Hepatocyte (in vitro differentiated cells): Measurements from ENCODE around the gene EEF1AKMT3. TPM values are rescaled to one million over a fixed set of nuclear protein-coding genes. Genes with fewer than 3 reads are reported as not detected.

Experiments
- DNase-seq: peaks from one replicate; pipeline ENCODE4 v3.0.0-alpha.2; 2016; ENCODE audit warnings: low spot score
- H2AFZ ChIP-seq: fragments of 200-600 bp; sonication (generic); 2 replicates; pipeline ENCODE4 v1.6.0; 2016; ENCODE audit warnings: antibody characterized with exemption, mild to moderate bottlenecking
- H3K27ac ChIP-seq: fragments of 200-600 bp; sonication (generic); 2 replicates; pipeline ENCODE4 v1.5.1; 2016; ENCODE audit warnings: mild to moderate bottlenecking
- H3K27me3 ChIP-seq: fragments of 200-600 bp; sonication (generic); 2 replicates; pipeline ENCODE4 v1.6.1; 2016
- H3K36me3 ChIP-seq: fragments of 200-600 bp; sonication (generic); replicated peaks from 2 replicates; pipeline ENCODE4 v1.5.1; 2016; ENCODE audit warnings: low read depth; ENCODE audit not compliant: insufficient read depth
- H3K4me1 ChIP-seq: fragments of 200-600 bp; sonication (generic); 2 replicates; pipeline ENCODE4 v1.5.1; 2016; ENCODE audit warnings: mild to moderate bottlenecking, moderate library complexity; ENCODE audit not compliant: insufficient read depth
- H3K4me2 ChIP-seq: fragments of 200-600 bp; sonication (generic); 2 replicates; pipeline ENCODE4 v1.6.0; 2016
- H3K4me3 ChIP-seq: fragments of 200-600 bp; sonication (generic); 2 replicates; pipeline ENCODE4 v1.5.1; 2016; ENCODE audit warnings: mild to moderate bottlenecking
- H3K79me2 ChIP-seq: fragments of 200-600 bp; sonication (generic); 2 replicates; pipeline ENCODE4 v1.6.0; 2017; ENCODE audit warnings: mild to moderate bottlenecking
- H3K9me2 ChIP-seq: fragments of 200-600 bp; sonication (generic); replicated peaks from 2 replicates; pipeline ENCODE4 v1.6.0; 2017; ENCODE audit warnings: mild to moderate bottlenecking; ENCODE audit not compliant: insufficient read depth
- H3K9me3 ChIP-seq: fragments of 200-600 bp; sonication (generic); 2 replicates; pipeline ENCODE4 v1.5.1; 2016; ENCODE audit warnings: low read depth, mild to moderate bottlenecking
- H4K20me1 ChIP-seq: fragments of 200-600 bp; sonication (generic); 2 replicates; pipeline ENCODE4 v1.6.0; 2016; ENCODE audit warnings: mild to moderate bottlenecking; ENCODE audit not compliant: insufficient read depth, poor library complexity, severe bottlenecking
- EZH2 ChIP-seq: fragments of 200-600 bp; sonication (generic); IDR thresholded peaks from 2 replicates; pipeline ENCODE4 v1.6.1; 2016; ENCODE audit warnings: antibody characterized with exemption, mild to moderate bottlenecking, borderline replicate concordance
- EZH2phosphoT487 ChIP-seq: fragments of 200-600 bp; sonication (generic); IDR thresholded peaks from one replicate; pipeline ENCODE4 v1.6.1; 2018; ENCODE audit warnings: antibody characterized with exemption, mild to moderate bottlenecking, low read depth, moderate library complexity; ENCODE audit not compliant: unreplicated experiment, severe bottlenecking
- WGBS: methylation state at CpG from one replicate; pipeline ENCODE4 v1.1.6; 2016; ENCODE audit warnings: low lambda C conversion rate; ENCODE audit errors: missing lambda C conversion rate; 5-methylcytosine and 5-hydroxymethylcytosine counted together
- polyA plus RNA-seq: library from polyadenylated mRNA; unstranded; fragments of >200 nt; fragmentation: Nextera tagmentation; extraction: Ambion mirVana; gene quantifications from 2 replicates; pipeline ENCODE4 v1.2.1, GENCODE V29; 2016
- total RNA-seq: library from RNA; depleted of rRNA; stranded (reverse); fragments of >200 nt; gene quantifications from 2 replicates; pipeline ENCODE4 v1.2.3, GENCODE V29; 2014
- TF ChIP-seq, protein P1 (sequence below): fragments of 200-600 bp; sonication (generic); IDR thresholded peaks from 2 replicates; pipeline ENCODE4 v1.5.1; 2016; ENCODE audit warnings: antibody characterized with exemption, mild to moderate bottlenecking; ENCODE audit not compliant: poor library complexity

The EEF1AKMT3 gene
- total and polyA plus RNA-seq, 2 experiments from 2014 or later = 4.5 to 7.6 TPM

DNA sequence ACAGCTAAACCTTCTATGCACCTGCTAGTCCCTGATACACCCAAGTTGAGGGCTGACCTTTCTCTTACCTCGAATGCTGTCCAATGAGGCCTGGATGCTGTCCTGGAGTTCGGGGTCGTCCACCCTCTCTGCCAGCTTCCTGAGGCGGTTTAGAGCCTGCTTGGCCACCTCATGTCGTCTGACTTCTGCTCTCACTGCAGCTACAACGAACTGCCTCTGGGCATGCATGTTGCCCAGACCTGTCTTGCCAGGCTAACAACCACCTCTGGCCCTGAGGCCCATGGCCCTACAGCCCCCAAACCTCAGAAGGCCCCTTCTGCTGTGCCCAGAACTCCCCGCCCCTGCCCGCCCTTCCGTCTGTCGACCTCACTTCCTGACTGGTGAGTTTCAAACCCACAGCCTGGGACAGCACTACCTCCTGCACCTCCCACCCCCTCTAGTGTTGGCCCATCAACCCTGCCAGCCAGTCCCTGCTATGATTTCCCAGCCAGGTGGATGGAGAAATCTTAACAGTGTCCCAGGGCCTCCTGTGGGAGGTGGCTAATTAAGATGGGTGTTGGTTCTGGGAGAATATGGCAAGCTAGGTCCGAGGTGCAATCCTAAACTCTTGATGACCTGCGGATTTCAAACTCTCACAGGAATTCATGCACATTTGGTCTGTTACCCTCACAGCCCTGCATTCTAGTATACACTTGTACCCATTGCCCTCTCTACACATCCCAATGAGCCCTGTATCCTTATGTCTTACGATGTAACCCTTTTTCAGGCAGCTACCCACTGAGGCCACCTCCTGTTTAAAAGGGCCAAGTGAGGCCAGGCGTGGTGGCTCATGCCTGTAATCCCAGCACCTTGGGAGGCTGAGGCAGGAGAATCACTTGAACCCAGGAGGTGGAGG is 30.3 kb upstream of the EEF1AKMT3 start:
- no peak overlapping the region for H3K4me3 ChIP-seq
- no peak overlapping the region for H2AFZ ChIP-seq
- H3K27ac ChIP-seq = no peak overlapping the region
- no peaks in the 10 kb centered on the region for H4K20me1 ChIP-seq
- DNase-seq = no peak
- H3K79me2 ChIP-seq = no peaks in the 10 kb centered on the region
- no peak for TF ChIP-seq EZH2phosphoT487
- TF ChIP-seq, protein P1, sequence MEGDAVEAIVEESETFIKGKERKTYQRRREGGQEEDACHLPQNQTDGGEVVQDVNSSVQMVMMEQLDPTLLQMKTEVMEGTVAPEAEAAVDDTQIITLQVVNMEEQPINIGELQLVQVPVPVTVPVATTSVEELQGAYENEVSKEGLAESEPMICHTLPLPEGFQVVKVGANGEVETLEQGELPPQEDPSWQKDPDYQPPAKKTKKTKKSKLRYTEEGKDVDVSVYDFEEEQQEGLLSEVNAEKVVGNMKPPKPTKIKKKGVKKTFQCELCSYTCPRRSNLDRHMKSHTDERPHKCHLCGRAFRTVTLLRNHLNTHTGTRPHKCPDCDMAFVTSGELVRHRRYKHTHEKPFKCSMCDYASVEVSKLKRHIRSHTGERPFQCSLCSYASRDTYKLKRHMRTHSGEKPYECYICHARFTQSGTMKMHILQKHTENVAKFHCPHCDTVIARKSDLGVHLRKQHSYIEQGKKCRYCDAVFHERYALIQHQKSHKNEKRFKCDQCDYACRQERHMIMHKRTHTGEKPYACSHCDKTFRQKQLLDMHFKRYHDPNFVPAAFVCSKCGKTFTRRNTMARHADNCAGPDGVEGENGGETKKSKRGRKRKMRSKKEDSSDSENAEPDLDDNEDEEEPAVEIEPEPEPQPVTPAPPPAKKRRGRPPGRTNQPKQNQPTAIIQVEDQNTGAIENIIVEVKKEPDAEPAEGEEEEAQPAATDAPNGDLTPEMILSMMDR = no peak
- no peak for TF ChIP-seq EZH2
- peaks cover 13% of the 10 kb centered on the region for H3K4me1 ChIP-seq
- peaks cover 64% of the 10 kb centered on the region for H3K27me3 ChIP-seq
- H3K4me2 ChIP-seq = no peak overlapping the region
- no peaks in the 10 kb centered on the region for H3K36me3 ChIP-seq
- no peaks in the 10 kb centered on the region for H3K9me2 ChIP-seq
- WGBS = 54% methylated on average over 14 of the region's 14 CpGs
- no peaks in the 10 kb centered on the region for H3K9me3 ChIP-seq

DNA sequence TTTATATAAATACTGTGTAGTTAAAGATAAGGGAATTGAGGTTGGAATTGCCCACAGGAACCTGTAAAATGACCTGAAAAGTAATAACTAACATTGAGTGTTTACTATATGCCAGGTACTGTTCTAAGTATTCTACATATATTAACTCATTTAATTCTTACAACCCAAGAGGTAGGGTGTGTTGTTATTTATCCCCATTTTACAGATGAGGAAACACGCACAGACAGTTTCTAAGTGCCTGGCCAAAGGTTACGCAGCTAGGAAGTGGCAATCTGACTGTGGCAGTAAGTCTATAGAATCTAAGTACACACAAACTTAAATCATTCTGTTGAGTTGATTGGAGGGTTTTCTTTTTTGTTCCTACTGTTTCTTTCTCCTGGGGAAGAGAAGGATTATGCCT is 28.6 kb upstream of the EEF1AKMT3 start:
- TF ChIP-seq, protein P1 = no peak
- no peak for TF ChIP-seq EZH2phosphoT487
- no peak for TF ChIP-seq EZH2
- Histone ChIP-seq H3K27me3 (peaks cover 47% of the 10 kb centered on the region), H2AFZ (no peak overlapping the region), H3K9me3 (no peaks in the 10 kb centered on the region), H3K4me1 (peaks cover 4% of the 10 kb centered on the region), H3K27ac (no peak overlapping the region), H3K4me2 (peak overlapping the region; percentile 58), H3K79me2 (peaks cover 4% of the 10 kb centered on the region), H3K36me3 (peaks cover 3% of the 10 kb centered on the region), H3K4me3 (no peak overlapping the region), H4K20me1 (no peaks in the 10 kb centered on the region), H3K9me2 (no peaks in the 10 kb centered on the region)
- 94% methylated on average over 2 of the region's 2 CpGs for WGBS
- DNase-seq = no peak

DNA sequence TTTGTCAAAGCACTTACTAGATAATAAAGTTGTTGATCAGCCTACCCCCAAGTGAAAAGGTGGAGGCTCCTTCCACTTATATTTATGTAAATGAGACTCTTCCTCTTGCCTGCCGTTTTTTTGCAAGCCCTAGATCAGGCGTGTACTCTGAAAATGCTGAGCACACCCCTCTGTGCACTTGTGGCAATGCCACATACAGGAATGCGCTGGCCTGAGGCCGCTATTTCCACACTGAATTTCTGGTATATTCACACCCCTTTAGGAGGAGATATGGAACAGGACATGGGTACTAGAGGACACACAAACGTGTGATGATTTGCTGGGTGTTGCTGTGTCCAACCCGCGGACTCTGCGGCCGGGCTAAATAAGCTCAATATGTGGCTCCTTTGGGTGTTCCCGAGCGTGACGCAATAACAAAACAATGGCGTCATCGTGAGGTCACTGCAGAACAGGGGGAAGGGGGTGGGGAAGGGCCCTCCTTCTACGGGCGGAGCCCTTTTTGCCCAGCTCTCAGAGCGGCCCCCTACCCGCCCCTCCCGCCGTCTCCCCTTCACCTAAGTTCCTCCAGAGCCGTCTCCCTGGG is 28.1 kb upstream of the EEF1AKMT3 start:
- no peak overlapping the region for H3K4me3 ChIP-seq
- H3K36me3 ChIP-seq = peaks cover 3% of the 10 kb centered on the region
- DNase-seq = no peak
- peaks cover 9% of the 10 kb centered on the region for H3K79me2 ChIP-seq
- peak overlapping the region; percentile 97 for H3K27ac ChIP-seq
- peaks cover 42% of the 10 kb centered on the region for H3K27me3 ChIP-seq
- TF ChIP-seq EZH2 = no peak
- TF ChIP-seq, protein P1 = no peak
- no peak for TF ChIP-seq EZH2phosphoT487
- 45% methylated on average over 15 of the region's 21 CpGs for WGBS
- H2AFZ ChIP-seq = no peak overlapping the region
- H3K9me3 ChIP-seq = no peaks in the 10 kb centered on the region
- peaks cover 4% of the 10 kb centered on the region for H3K4me1 ChIP-seq
- H3K9me2 ChIP-seq = no peaks in the 10 kb centered on the region
- peak overlapping the region; percentile 58 for H3K4me2 ChIP-seq
- H4K20me1 ChIP-seq = no peaks in the 10 kb centered on the region
